Ascending aorta (tissue), 2 donors: ENCODE results near the gene CFAP58. TPM values are rescaled to one million over a fixed set of nuclear protein-coding genes. Genes with fewer than 3 reads are reported as not detected.

ENCODE experiments used
- DNase-seq, 2 donors: peaks; one replicate each; pipeline ENCODE4 v3.0.0-alpha.2; 2019; ENCODE audit warnings: low spot score in 2 of 2
- H3K27ac ChIP-seq, 2 donors: fragments of 200-600 bp; sonication (generic); one replicate each; pipeline ENCODE4 v1.5.1; 2016 to 2017; ENCODE audit warnings: mild to moderate bottlenecking in 1 of 2
- H3K27me3 ChIP-seq: fragments of 200-600 bp; sonication (generic); one replicate; pipeline ENCODE4 v1.5.1; 2017
- H3K36me3 ChIP-seq, 2 donors: fragments of 200-600 bp; sonication (generic); one replicate each; pipeline ENCODE4 v1.5.1; 2016
- H3K4me1 ChIP-seq, 2 donors: fragments of 200-600 bp; sonication (generic); one replicate each; pipeline ENCODE4 v1.5.1; 2016 to 2017; ENCODE audit warnings: mild to moderate bottlenecking in 1 of 2
- H3K4me3 ChIP-seq, 2 donors: fragments of 200-600 bp; sonication (generic); one replicate each; pipeline ENCODE4 v1.5.1; 2016 to 2017; ENCODE audit warnings: mild to moderate bottlenecking in 1 of 2
- H3K9me3 ChIP-seq, 2 donors: fragments of 200-600 bp; sonication (generic); one replicate each; pipeline ENCODE4 v1.5.1; 2016
- CTCF ChIP-seq, 3 experiments: fragments of 200-600 bp in 2 of 3; fragments of 450-650 bp in 1 of 3; sonication (generic) in 2 of 3; IDR thresholded peaks; one replicate each; pipeline ENCODE4 v1.5.1; 2016 to 2019; ENCODE audit warnings: antibody characterized with exemption in 3 of 3, mild to moderate bottlenecking in 1 of 3, moderate library complexity in 1 of 3
- intact Hi-C: fragments of 100-400 bp; cut with DNase I; formaldehyde crosslinking; loops from one replicate; pipeline ENCODE4 v1.15.1; 2023
- total RNA-seq: library from RNA; depleted of rRNA; stranded (reverse); fragments of >200 nt; gene quantifications from one replicate; pipeline ENCODE4 v1.1.0, GENCODE V29; 2016

The CFAP58 gene
- total RNA-seq, 1 donor from 2014 or later = not detected

DNA sequence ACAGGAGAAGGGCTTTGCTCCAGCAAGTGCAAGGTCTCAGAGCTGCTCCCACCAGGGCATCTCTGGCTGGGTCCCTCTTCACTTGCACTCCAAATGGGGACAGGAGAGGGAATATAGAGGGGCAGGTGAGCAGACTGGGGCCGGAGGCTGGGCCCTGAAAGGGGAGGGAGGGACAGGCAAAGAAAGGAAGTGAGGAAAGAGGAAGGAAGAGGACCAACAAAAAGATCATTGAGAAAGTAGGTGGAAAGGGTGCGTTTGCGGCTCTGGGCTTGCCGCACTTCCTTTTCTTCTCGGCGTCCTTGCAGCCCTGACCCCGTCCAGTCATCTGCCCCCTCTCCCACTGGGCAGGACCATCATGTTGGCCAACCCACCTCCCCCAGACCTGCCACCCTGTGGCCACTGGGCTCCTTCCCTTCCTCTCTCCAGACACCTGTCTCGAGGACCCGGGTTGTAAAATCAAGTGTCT lies 29.4 kb upstream of the CFAP58 start:
- peak overlapping the region; percentile 48 to 60 for H3K27ac ChIP-seq
- H3K27me3 ChIP-seq = no peaks in the 10 kb centered on the region
- TF ChIP-seq CTCF (IDR thresholded peaks at IDR 0.05) = no peak

DNA sequence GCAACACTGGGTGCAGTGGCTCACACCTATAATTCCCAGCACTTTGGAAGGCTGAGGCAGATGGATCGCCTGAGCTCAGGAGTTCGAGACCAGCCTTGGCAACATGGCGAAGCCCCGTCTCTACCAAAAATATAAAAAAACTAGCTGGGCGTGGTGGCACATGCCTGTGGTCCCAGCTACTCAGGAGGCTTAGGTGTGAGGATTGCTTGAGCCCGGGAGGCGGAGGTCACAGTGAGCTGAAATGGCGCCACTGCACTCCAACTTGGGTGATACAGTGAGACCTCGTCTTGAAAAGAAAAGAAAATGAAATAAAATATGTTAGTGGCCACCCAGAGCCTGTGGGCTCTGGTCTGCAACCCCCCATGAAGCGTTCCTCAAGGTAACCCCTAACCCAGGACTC lies 28.7 kb upstream of the CFAP58 start:
- H3K27ac ChIP-seq = peak overlapping the region; percentile 60 to 86
- no peak overlapping the region for H3K4me3 ChIP-seq
- peaks cover 0 to 3% of the 10 kb centered on the region in 2 donors for H3K36me3 ChIP-seq
- no peak for TF ChIP-seq CTCF (IDR thresholded peaks at IDR 0.05)
- no peaks in the 10 kb centered on the region for H3K9me3 ChIP-seq
- no peak for DNase-seq
- peaks cover 34 to 87% of the 10 kb centered on the region in 2 donors for H3K4me1 ChIP-seq
- H3K27me3 ChIP-seq = no peaks in the 10 kb centered on the region
- intact Hi-C loops = no loop called here

More for the DNA sequence above, 29.4 kb upstream of the CFAP58 start:
- H3K9me3 ChIP-seq = no peaks in the 10 kb centered on the region
- intact Hi-C loops = no loop called here
- no peak for DNase-seq
- no peak overlapping the region for H3K4me3 ChIP-seq
- peaks cover 37 to 89% of the 10 kb centered on the region in 2 donors for H3K4me1 ChIP-seq
- peaks cover 0 to 3% of the 10 kb centered on the region in 2 donors for H3K36me3 ChIP-seq

GRCh38 chr10:104325436-104326435 lies 27.9 kb upstream of the CFAP58 start:
- Histone ChIP-seq H3K36me3 (peaks cover 0 to 3% of the 10 kb centered on the region in 2 donors), H3K27ac (peak overlapping the region; percentile 60 to 86), H3K27me3 (no peaks in the 10 kb centered on the region), H3K4me3 (no peak overlapping the region), H3K9me3 (no peaks in the 10 kb centered on the region), H3K4me1 (peaks cover 42 to 87% of the 10 kb centered on the region in 2 donors)
- DNase-seq = no peak
- intact Hi-C loops = no loop called here
- TF ChIP-seq CTCF (IDR thresholded peaks at IDR 0.05) = no peak

- no peak overlapping the region for H3K4me3 ChIP-seq
- peaks cover 44 to 87% of the 10 kb centered on the region in 2 donors for H3K4me1 ChIP-seq
- H3K36me3 ChIP-seq = peaks cover 0 to 3% of the 10 kb centered on the region in 2 donors
- intact Hi-C loops = no loop called here
- peak in 1 of 2 donors; percentile 58 for DNase-seq
- no peaks in the 10 kb centered on the region for H3K27me3 ChIP-seq
- H3K9me3 ChIP-seq = no peaks in the 10 kb centered on the region
- no peak for TF ChIP-seq CTCF (IDR thresholded peaks at IDR 0.05)
- peak overlapping the region; percentile 74 to 86 for H3K27ac ChIP-seq
Measured at GRCh38 chr10:104326991-104327610, 26.5 kb upstream of the CFAP58 start.

- DNase-seq = peak in 1 of 2 donors; percentile 69
- Histone ChIP-seq H3K36me3 (peaks cover 0 to 3% of the 10 kb centered on the region in 2 donors), H3K9me3 (no peaks in the 10 kb centered on the region), H3K4me1 (peaks cover 43 to 86% of the 10 kb centered on the region in 2 donors), H3K27ac (peak overlapping the region; percentile 74 to 86), H3K27me3 (no peaks in the 10 kb centered on the region), H3K4me3 (peak overlapping the region; percentile 7 to 46)
- no peak for TF ChIP-seq CTCF (IDR thresholded peaks at IDR 0.05)
- intact Hi-C loops = no loop called here
Measured at GRCh38 chr10:104327745-104328645, 25.6 kb upstream of the CFAP58 start.
